ENCODE measurements around the gene BARX1. TPM values are rescaled to one million over a fixed set of nuclear protein-coding genes. Genes with fewer than 3 reads are reported as not detected.

The BARX1 gene
- total RNA-seq, 4 donors from 2014 or later = not detected

- no peak overlapping the region for H3K4me3 ChIP-seq (ENCODE audit: low read depth, poor library complexity, severe bottlenecking)
- TF ChIP-seq POLR2A (IDR thresholded peaks at IDR 0.05) (no peak), CTCF (IDR thresholded peaks at IDR 0.05) (no peak)
- DNase-seq (ENCODE audit: low spot score in 2 of 2) = no peak
- 42 to 53% methylated on average over 8 of the region's 8 CpGs for WGBS, 2 donors
- intact Hi-C loops (cut with DNase I; ENCODE audit: low total_unique reads) = no loop called here
These were observed 37.1 kb downstream of the BARX1 start for GRCh38 chr9:93918061-93918460.

GRCh38 chr9:93917121-93917853, 37.9 kb downstream of the BARX1 start:
- intact Hi-C loops (cut with DNase I; ENCODE audit: low total_unique reads) = no loop called here
- no peak overlapping the region for H3K4me3 ChIP-seq (ENCODE audit: low read depth, poor library complexity, severe bottlenecking)
- 82 to 85% methylated on average over 10 of the region's 10 CpGs for WGBS, 2 donors
- DNase-seq (ENCODE audit: low spot score in 2 of 2) = no peak
- TF ChIP-seq CTCF (IDR thresholded peaks at IDR 0.05) (no peak), POLR2A (IDR thresholded peaks at IDR 0.05) (no peak)

GRCh38 chr9:93916358-93916757, 38.8 kb downstream of the BARX1 start:
- 50 to 52% methylated on average over 5 of the region's 5 CpGs for WGBS, 2 donors

GRCh38 chr9:93911801-93912554, 43.2 kb downstream of the BARX1 start:
- 30% methylated on average over 21 to 27 of the region's 27 CpGs for WGBS, 2 donors
- TF ChIP-seq POLR2A (IDR thresholded peaks at IDR 0.05) (no peak), CTCF (IDR thresholded peaks at IDR 0.05) (no peak)
- no peak overlapping the region for H3K4me3 ChIP-seq (ENCODE audit: low read depth, poor library complexity, severe bottlenecking)
- DNase-seq (ENCODE audit: low spot score in 2 of 2) = no peak
- intact Hi-C loops (cut with DNase I; ENCODE audit: low total_unique reads) = no loop called here

More at GRCh38 chr9:93916358-93916757, 38.8 kb downstream of the BARX1 start:
- intact Hi-C loops (cut with DNase I; ENCODE audit: low total_unique reads) = no loop called here
- TF ChIP-seq POLR2A (IDR thresholded peaks at IDR 0.05) (no peak), CTCF (IDR thresholded peaks at IDR 0.05) (no peak)
- no peak overlapping the region for H3K4me3 ChIP-seq (ENCODE audit: low read depth, poor library complexity, severe bottlenecking)
- no peak for DNase-seq (ENCODE audit: low spot score in 2 of 2)

GRCh38 chr9:93911136-93911745, 43.9 kb downstream of the BARX1 start:
- no peak for DNase-seq (ENCODE audit: low spot score in 2 of 2)
- no peak overlapping the region for H3K4me3 ChIP-seq (ENCODE audit: low read depth, poor library complexity, severe bottlenecking)
- 49 to 52% methylated on average over 19 to 22 of the region's 23 CpGs for WGBS, 2 donors
- intact Hi-C loops (cut with DNase I; ENCODE audit: low total_unique reads) = no loop called here
- TF ChIP-seq CTCF (IDR thresholded peaks at IDR 0.05) (no peak), POLR2A (IDR thresholded peaks at IDR 0.05) (no peak)
